BE2C (cell line): ENCODE results near the gene CGB5.

Source experiments
- DNase-seq: peaks from one replicate; pipeline ENCODE4 v3.0.0-alpha.2; 2020
- H3K27me3 ChIP-seq: fragments of 250-450 bp; sonication (Bioruptor Pico); 2 replicates; pipeline ENCODE4 v1.5.1; 2020; ENCODE audit warnings: mild to moderate bottlenecking
- H3K36me3 ChIP-seq: fragments of 250-450 bp; sonication (Bioruptor Pico); 2 replicates; pipeline ENCODE4 v1.5.1; 2020; ENCODE audit warnings: mild to moderate bottlenecking
- H3K4me1 ChIP-seq: fragments of 250-450 bp; sonication (Bioruptor Pico); 2 replicates; pipeline ENCODE4 v1.5.1; 2020
- H3K4me3 ChIP-seq: 2 replicates; pipeline ENCODE4 v1.5.1; 2011; ENCODE audit warnings: low read depth, low read length
- H3K9me3 ChIP-seq: fragments of 250-450 bp; sonication (Bioruptor Pico); 2 replicates; pipeline ENCODE4 v1.5.1; 2020
- TF ChIP-seq, protein P1 (sequence below): IDR thresholded peaks from 2 replicates; pipeline ENCODE4 v1.5.1; 2012; ENCODE audit warnings: mild to moderate bottlenecking, low read depth, low read length

CGB5 gene

GRCh38 chr19:49006905-49007304 lies 36.7 kb upstream of the CGB5 start:
- H3K9me3 ChIP-seq: no peaks in the 10 kb centered on the region
- no peak for DNase-seq
- H3K4me3 ChIP-seq: no peak overlapping the region
- no peaks in the 10 kb centered on the region for H3K4me1 ChIP-seq
- TF ChIP-seq, protein P1, sequence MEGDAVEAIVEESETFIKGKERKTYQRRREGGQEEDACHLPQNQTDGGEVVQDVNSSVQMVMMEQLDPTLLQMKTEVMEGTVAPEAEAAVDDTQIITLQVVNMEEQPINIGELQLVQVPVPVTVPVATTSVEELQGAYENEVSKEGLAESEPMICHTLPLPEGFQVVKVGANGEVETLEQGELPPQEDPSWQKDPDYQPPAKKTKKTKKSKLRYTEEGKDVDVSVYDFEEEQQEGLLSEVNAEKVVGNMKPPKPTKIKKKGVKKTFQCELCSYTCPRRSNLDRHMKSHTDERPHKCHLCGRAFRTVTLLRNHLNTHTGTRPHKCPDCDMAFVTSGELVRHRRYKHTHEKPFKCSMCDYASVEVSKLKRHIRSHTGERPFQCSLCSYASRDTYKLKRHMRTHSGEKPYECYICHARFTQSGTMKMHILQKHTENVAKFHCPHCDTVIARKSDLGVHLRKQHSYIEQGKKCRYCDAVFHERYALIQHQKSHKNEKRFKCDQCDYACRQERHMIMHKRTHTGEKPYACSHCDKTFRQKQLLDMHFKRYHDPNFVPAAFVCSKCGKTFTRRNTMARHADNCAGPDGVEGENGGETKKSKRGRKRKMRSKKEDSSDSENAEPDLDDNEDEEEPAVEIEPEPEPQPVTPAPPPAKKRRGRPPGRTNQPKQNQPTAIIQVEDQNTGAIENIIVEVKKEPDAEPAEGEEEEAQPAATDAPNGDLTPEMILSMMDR: no peak
- H3K36me3 ChIP-seq: peaks cover 77% of the 10 kb centered on the region
- H3K27me3 ChIP-seq: no peaks in the 10 kb centered on the region

DNA sequence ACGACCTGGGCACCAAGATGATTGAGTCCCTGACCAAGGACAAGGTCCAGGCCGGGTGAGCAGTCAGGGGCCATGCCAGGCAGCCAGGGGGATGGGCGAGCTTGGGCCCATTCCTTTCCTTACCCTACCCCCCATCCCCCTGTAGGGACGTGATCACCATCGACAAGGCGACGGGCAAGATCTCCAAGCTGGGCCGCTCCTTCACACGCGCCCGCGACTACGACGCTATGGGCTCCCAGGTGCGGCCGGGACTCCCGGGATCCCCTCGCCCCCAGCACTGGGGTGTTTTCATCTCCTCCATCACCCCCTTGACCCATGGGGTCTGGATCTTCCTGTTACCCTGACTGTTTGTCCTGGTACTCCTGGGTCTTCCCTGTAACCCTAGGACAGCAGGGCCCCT lies 33.8 kb upstream of the CGB5 start:
- TF ChIP-seq, protein P1: no peak
- DNase-seq: no peak
- peaks cover 68% of the 10 kb centered on the region for H3K36me3 ChIP-seq
- H3K4me1 ChIP-seq: no peaks in the 10 kb centered on the region
- no peaks in the 10 kb centered on the region for H3K9me3 ChIP-seq
- no peak overlapping the region for H3K4me3 ChIP-seq
- H3K27me3 ChIP-seq: no peaks in the 10 kb centered on the region

DNA sequence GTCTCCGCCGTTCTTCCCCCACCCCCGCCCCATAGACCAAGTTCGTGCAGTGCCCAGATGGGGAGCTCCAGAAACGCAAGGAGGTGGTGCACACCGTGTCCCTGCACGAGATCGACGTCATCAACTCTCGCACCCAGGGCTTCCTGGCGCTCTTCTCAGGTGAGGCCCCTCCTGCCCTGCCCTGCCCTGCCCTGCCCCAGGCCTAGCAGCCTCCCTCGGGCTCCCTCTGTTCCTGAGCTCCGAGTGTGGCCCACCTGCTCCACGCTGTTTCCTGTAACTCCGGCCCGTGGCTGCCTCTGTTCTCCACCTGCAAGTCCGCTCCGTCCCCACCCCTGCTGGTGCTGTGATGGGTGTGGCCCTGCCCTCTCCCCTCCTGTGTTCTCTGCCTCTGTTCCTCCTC lies 33.2 kb upstream of the CGB5 start:
- Histone ChIP-seq H3K4me1 (no peaks in the 10 kb centered on the region), H3K4me3 (no peak overlapping the region), H3K36me3 (peaks cover 69% of the 10 kb centered on the region), H3K9me3 (no peaks in the 10 kb centered on the region), H3K27me3 (no peaks in the 10 kb centered on the region)
- no peak for DNase-seq
- TF ChIP-seq, protein P1: no peak

DNA sequence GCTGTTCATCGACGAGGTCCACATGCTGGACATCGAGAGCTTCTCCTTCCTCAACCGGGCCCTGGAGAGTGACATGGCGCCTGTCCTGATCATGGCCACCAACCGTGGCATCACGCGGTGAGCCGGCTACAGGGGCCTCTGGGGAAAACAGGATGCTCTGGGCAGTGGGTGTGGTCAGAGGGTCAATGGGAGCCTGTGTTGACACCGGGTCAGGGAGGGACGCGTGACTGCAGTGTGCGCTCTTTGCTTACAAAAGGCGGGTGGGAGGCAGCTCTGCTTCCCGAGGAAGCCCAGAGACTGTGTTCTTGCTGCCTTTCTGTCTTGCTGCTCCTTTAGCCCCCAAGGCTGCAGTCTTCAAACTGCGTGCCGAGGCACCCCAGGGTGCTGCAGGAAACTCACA lies 32.5 kb upstream of the CGB5 start:
- Histone ChIP-seq H3K4me1 (no peaks in the 10 kb centered on the region), H3K4me3 (no peak overlapping the region), H3K36me3 (peaks cover 66% of the 10 kb centered on the region), H3K27me3 (no peaks in the 10 kb centered on the region), H3K9me3 (no peaks in the 10 kb centered on the region)
- DNase-seq: no peak
- TF ChIP-seq, protein P1: no peak

DNA sequence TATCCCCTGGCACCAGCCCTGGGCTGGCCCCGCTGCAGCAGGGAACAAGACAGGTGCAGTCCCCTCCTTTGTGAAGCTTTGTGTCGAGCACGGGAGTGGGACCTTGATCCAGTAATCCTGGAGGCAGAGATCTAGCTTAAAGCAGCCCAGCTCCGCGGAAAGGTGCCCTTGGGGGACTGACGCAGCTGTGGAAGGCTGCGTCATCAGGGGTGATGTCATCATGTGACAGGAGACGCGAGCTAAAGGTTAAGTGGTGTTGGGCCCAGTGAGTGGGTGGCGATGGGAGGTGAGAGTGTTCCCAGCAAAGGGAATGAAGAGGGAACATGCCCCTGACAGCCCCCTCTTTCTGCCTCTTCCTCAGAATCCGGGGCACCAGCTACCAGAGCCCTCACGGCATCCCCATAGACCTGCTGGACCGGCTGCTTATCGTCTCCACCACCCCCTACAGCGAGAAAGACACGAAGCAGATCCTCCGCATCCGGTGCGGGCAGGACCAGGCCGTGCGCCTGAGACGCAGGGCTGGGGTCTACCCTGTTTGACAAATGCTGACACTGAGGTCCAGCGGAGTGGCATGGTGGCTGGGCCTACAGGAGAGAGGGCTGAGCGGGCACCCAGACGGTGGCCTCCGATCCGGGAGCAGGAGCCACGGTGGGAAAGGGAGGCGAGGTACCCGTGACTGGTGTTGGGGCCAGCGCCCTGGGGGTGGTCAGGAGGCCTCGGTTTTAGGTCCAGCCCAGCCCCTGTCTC lies 29.4 kb upstream of the CGB5 start:
- Histone ChIP-seq H3K9me3 (no peaks in the 10 kb centered on the region), H3K36me3 (peaks cover 46% of the 10 kb centered on the region), H3K4me1 (peaks cover 2% of the 10 kb centered on the region), H3K4me3 (no peak overlapping the region), H3K27me3 (no peaks in the 10 kb centered on the region)
- TF ChIP-seq, protein P1: no peak
- no peak for DNase-seq

- Histone ChIP-seq H3K4me3 (no peak overlapping the region), H3K36me3 (peaks cover 40% of the 10 kb centered on the region), H3K4me1 (peaks cover 5% of the 10 kb centered on the region), H3K9me3 (no peaks in the 10 kb centered on the region), H3K27me3 (no peaks in the 10 kb centered on the region)
- TF ChIP-seq, protein P1: no peak
- no peak for DNase-seq
Measured at GRCh38 chr19:49014870-49015255, 28.8 kb upstream of the CGB5 start.
